Measurements from ENCODE around the gene FAM171A2. TPM values are rescaled to one million over a fixed set of nuclear protein-coding genes. Genes with fewer than 3 reads are reported as not detected.
"Not testable (repeated sequence)": the region's sequence is repeated elsewhere in the genome, so short reads cannot be mapped to it uniquely, and the experiment has no call there.

Gene FAM171A2
- total and polyA plus RNA-seq, 8 donors, result 0.30 to 5.4 (median 0.31) TPM; not detected in 3

GRCh38 chr17:44397479-44398440 lies 34.1 kb upstream of the FAM171A2 start:
- H3K4me1 ChIP-seq, result peaks cover 0 to 4% (median 0%) of the 10 kb centered on the region in 4 donors
- no peak overlapping the region for H3K27ac ChIP-seq
- intact Hi-C loops (cut with DNase I; ENCODE audit: low total_unique reads), result no loop called here
- H3K9me3 ChIP-seq, result no peaks in the 10 kb centered on the region
- H3K36me3 ChIP-seq, result peaks cover 40 to 70% (median 58%) of the 10 kb centered on the region in 4 donors
- TF ChIP-seq POLR2AphosphoS5 (IDR thresholded peaks at IDR 0.05), result no peak
- TF ChIP-seq EP300 (IDR thresholded peaks at IDR 0.05), result no peak
- no peak for TF ChIP-seq POLR2A (IDR thresholded peaks at IDR 0.05)
- TF ChIP-seq CTCF (IDR thresholded peaks at IDR 0.05), result no peak
- H3K27me3 ChIP-seq, result no peaks in the 10 kb centered on the region
- WGBS, 5 donors, result 91 to 97% (median 94%) methylated on average over 7 to 8 of the region's 8 CpGs
- no peak for DNase-seq
- no peak overlapping the region for H3K4me3 ChIP-seq

GRCh38 chr17:44396946-44397345 lies 33.3 kb upstream of the FAM171A2 start:
- Histone ChIP-seq H3K4me3 (no peak overlapping the region), H3K27ac (no peak overlapping the region), H3K36me3 (peaks cover 40 to 62% (median 52%) of the 10 kb centered on the region in 4 donors), H3K27me3 (no peaks in the 10 kb centered on the region), H3K4me1 (peaks cover 0 to 4% (median 0%) of the 10 kb centered on the region in 4 donors), H3K9me3 (no peaks in the 10 kb centered on the region)
- no peak for DNase-seq
- TF ChIP-seq CTCF (IDR thresholded peaks at IDR 0.05), result no peak
- TF ChIP-seq EP300 (IDR thresholded peaks at IDR 0.05), result no peak
- no peak for TF ChIP-seq POLR2A (IDR thresholded peaks at IDR 0.05)
- no peak for TF ChIP-seq POLR2AphosphoS5 (IDR thresholded peaks at IDR 0.05)
- WGBS, 5 donors, result 93 to 98% (median 96%) methylated on average over 5 of the region's 5 CpGs
- intact Hi-C loops (cut with DNase I; ENCODE audit: low total_unique reads), result no loop called here

GRCh38 chr17:44394833-44395232 lies 31.2 kb upstream of the FAM171A2 start:
- Histone ChIP-seq H3K27me3 (no peaks in the 10 kb centered on the region), H3K36me3 (peaks cover 25 to 41% (median 32%) of the 10 kb centered on the region in 4 donors), H3K27ac (no peak overlapping the region), H3K4me1 (peaks cover 0 to 4% (median 0%) of the 10 kb centered on the region in 4 donors), H3K4me3 (no peak overlapping the region), H3K9me3 (no peaks in the 10 kb centered on the region)
- TF ChIP-seq EP300 (IDR thresholded peaks at IDR 0.05) (no peak), CTCF (IDR thresholded peaks at IDR 0.05) (no peak), POLR2AphosphoS5 (IDR thresholded peaks at IDR 0.05) (no peak), POLR2A (IDR thresholded peaks at IDR 0.05) (no peak)
- intact Hi-C loops (cut with DNase I; ENCODE audit: low total_unique reads), result no loop called here
- no peak for DNase-seq
- WGBS, 5 donors, result 92 to 99% (median 97%) methylated on average over 2 of the region's 2 CpGs

GRCh38 chr17:44394112-44394511 lies 30.5 kb upstream of the FAM171A2 start:
- 90 to 96% (median 93%) methylated on average over 9 of the region's 9 CpGs for WGBS, 5 donors
- peaks cover 19 to 34% (median 24%) of the 10 kb centered on the region in 4 donors for H3K36me3 ChIP-seq
- H3K27ac ChIP-seq; H3K4me1 ChIP-seq; DNase-seq; intact Hi-C loops (cut with DNase I; ENCODE audit: low total_unique reads); H3K4me3 ChIP-seq; H3K27me3 ChIP-seq; H3K9me3 ChIP-seq: not testable (repeated sequence)

All from stomach (tissue), 9 donors.